ENCODE data around the gene PTBP2.

DNA sequence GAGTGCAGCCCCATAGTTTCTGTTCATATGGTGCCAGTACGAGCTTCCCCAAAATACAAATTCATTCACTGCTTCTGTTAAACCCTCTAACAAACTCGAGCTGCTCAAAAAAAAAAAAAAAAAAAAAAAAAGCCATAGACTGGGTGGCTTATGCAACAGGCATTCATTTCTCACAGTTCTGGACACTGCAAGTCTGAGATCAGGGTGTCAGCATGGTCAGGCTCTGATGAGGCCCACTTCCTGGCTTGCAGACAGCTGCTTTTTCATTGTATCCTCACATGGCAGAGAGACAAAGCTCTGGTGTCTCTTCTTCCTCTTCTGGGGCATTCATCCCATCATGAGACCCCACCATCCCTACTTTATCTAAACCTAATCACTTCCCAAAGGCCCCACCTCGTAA lies 121.6 kb downstream of the PTBP2 start:
- TF ChIP-seq, protein P1, sequence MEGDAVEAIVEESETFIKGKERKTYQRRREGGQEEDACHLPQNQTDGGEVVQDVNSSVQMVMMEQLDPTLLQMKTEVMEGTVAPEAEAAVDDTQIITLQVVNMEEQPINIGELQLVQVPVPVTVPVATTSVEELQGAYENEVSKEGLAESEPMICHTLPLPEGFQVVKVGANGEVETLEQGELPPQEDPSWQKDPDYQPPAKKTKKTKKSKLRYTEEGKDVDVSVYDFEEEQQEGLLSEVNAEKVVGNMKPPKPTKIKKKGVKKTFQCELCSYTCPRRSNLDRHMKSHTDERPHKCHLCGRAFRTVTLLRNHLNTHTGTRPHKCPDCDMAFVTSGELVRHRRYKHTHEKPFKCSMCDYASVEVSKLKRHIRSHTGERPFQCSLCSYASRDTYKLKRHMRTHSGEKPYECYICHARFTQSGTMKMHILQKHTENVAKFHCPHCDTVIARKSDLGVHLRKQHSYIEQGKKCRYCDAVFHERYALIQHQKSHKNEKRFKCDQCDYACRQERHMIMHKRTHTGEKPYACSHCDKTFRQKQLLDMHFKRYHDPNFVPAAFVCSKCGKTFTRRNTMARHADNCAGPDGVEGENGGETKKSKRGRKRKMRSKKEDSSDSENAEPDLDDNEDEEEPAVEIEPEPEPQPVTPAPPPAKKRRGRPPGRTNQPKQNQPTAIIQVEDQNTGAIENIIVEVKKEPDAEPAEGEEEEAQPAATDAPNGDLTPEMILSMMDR (conservative IDR thresholded peaks at IDR 0.05; ENCODE audit: low read length) = no peak
- no peak for TF ChIP-seq EZH2phosphoT487 (IDR thresholded peaks at IDR 0.05; ENCODE audit: borderline replicate concordance, low read depth, low read length)
